H9 (cell line): Measurements from ENCODE around the gene GNAO1. TPM values are rescaled to one million over a fixed set of nuclear protein-coding genes. Genes with fewer than 3 reads are reported as not detected.

Experiments
- DNase-seq: peaks from one replicate; pipeline ENCODE4 v3.0.0-alpha.2; 2017
- H2AFZ ChIP-seq: one replicate; pipeline ENCODE4 v1.6.1; 2013; ENCODE audit warnings: mild to moderate bottlenecking, low read length, control low read depth, moderate library complexity
- H2AK5ac ChIP-seq: 2 replicates; pipeline ENCODE4 v1.6.1; 2013; ENCODE audit warnings: low read length, control low read depth, mixed read lengths; ENCODE audit not compliant: insufficient read length
- H2BK120ac ChIP-seq: one replicate; pipeline ENCODE4 v1.6.1; 2013; ENCODE audit warnings: low read depth, mild to moderate bottlenecking, low read length, control low read depth, inconsistent platforms; ENCODE audit not compliant: poor library complexity, severe bottlenecking
- H2BK12ac ChIP-seq: 2 replicates; pipeline ENCODE4 v1.6.1; 2013; ENCODE audit warnings: low read length, control low read depth, mixed read lengths, low read depth; ENCODE audit not compliant: insufficient read length
- H2BK15ac ChIP-seq: 2 replicates; pipeline ENCODE4 v1.6.1; 2013; ENCODE audit warnings: low read depth, low read length, control low read depth
- H2BK20ac ChIP-seq: one replicate; pipeline ENCODE4 v1.6.1; 2013; ENCODE audit warnings: low read depth, mild to moderate bottlenecking, low read length, control low read depth, inconsistent platforms; ENCODE audit not compliant: poor library complexity, severe bottlenecking
- H2BK5ac ChIP-seq: 2 replicates; pipeline ENCODE4 v1.6.1; 2013; ENCODE audit warnings: low read length, control low read depth, mixed read lengths; ENCODE audit not compliant: insufficient read length
- H3K14ac ChIP-seq: 2 replicates; pipeline ENCODE4 v1.6.1; 2013; ENCODE audit warnings: low read length, control low read depth; ENCODE audit not compliant: insufficient read depth
- H3K18ac ChIP-seq: 2 replicates; pipeline ENCODE4 v1.6.1; 2013; ENCODE audit warnings: low read depth, mild to moderate bottlenecking, mixed read lengths, low read length, control low read depth; ENCODE audit not compliant: insufficient read length
- H3K23ac ChIP-seq: 2 replicates; pipeline ENCODE4 v1.6.1; 2013; ENCODE audit warnings: low read length, control low read depth, mixed read lengths, low read depth; ENCODE audit not compliant: insufficient read length
- H3K23me2 ChIP-seq: 2 replicates; pipeline ENCODE4 v1.6.1; 2013; ENCODE audit warnings: low read depth, mild to moderate bottlenecking, mixed read lengths, low read length, control low read depth; ENCODE audit not compliant: insufficient read length, poor library complexity, severe bottlenecking
- H3K27ac ChIP-seq: 2 replicates; pipeline ENCODE4 v1.5.1; 2013; ENCODE audit warnings: low read length, control low read depth, mixed read lengths, low read depth; ENCODE audit not compliant: insufficient read length
- H3K27me3 ChIP-seq: 2 replicates; pipeline ENCODE4 v1.6.1; 2013; ENCODE audit warnings: low read length, control low read depth, inconsistent platforms; ENCODE audit not compliant: insufficient read depth
- H3K4ac ChIP-seq: 2 replicates; pipeline ENCODE4 v1.6.1; 2013; ENCODE audit warnings: low read depth, mild to moderate bottlenecking, control low read depth, inconsistent platforms, low read length, moderate library complexity
- H3K4me1 ChIP-seq: 2 replicates; pipeline ENCODE4 v1.6.1; 2013; ENCODE audit warnings: low read length, control low read depth, inconsistent platforms; ENCODE audit not compliant: insufficient read depth
- H3K4me2 ChIP-seq: 2 replicates; pipeline ENCODE4 v1.6.1; 2013; ENCODE audit warnings: low read length, control low read depth, mixed read lengths; ENCODE audit not compliant: insufficient read length, insufficient read depth
- H3K56ac ChIP-seq: 2 replicates; pipeline ENCODE4 v1.6.1; 2013; ENCODE audit warnings: low read depth, mild to moderate bottlenecking, mixed read lengths, low read length, control low read depth; ENCODE audit not compliant: insufficient read length
- H3K79me1 ChIP-seq: 2 replicates; pipeline ENCODE4 v1.6.1; 2013; ENCODE audit warnings: low read depth, mild to moderate bottlenecking, moderate library complexity, low read length, control low read depth, inconsistent platforms; ENCODE audit not compliant: insufficient read depth, poor library complexity, severe bottlenecking
- H3K79me2 ChIP-seq: 2 replicates; pipeline ENCODE4 v1.6.1; 2013; ENCODE audit warnings: low read length, control low read depth, inconsistent platforms; ENCODE audit not compliant: insufficient read depth
- H3K9ac ChIP-seq: 2 replicates; pipeline ENCODE4 v1.6.1; 2013; ENCODE audit warnings: low read length, control low read depth, mixed read lengths; ENCODE audit not compliant: insufficient read length; ENCODE audit errors: extremely low read depth
- H3K9me3 ChIP-seq: one replicate; pipeline ENCODE4 v1.6.1; 2013; ENCODE audit warnings: low read depth, low read length, inconsistent platforms; ENCODE audit not compliant: control insufficient read depth
- H3T11ph ChIP-seq: one replicate; pipeline ENCODE4 v1.6.1; 2013; ENCODE audit warnings: mild to moderate bottlenecking, low read length, control low read depth, inconsistent platforms
- H4K20me1 ChIP-seq: one replicate; pipeline ENCODE4 v1.6.1; 2013; ENCODE audit not compliant: control insufficient read depth, insufficient read length, insufficient read depth
- H4K5ac ChIP-seq: 2 replicates; pipeline ENCODE4 v1.6.1; 2013; ENCODE audit warnings: low read depth, mild to moderate bottlenecking, mixed read lengths, low read length, control low read depth; ENCODE audit not compliant: insufficient read length
- H4K8ac ChIP-seq: replicated peaks from 2 replicates; pipeline ENCODE4 v1.6.1; 2013; ENCODE audit warnings: low read length, control low read depth, mixed read lengths, low read depth; ENCODE audit not compliant: insufficient read length
- H4K91ac ChIP-seq: 2 replicates; pipeline ENCODE4 v1.6.1; 2013; ENCODE audit warnings: low read depth, mild to moderate bottlenecking, moderate library complexity, mixed read lengths, low read length, control low read depth; ENCODE audit not compliant: insufficient read length
- H3K27ac Mint-ChIP-seq, 3 experiments: 2 replicates in 2 of 3; 3 replicates in 1 of 3; pipeline ENCODE4 v1.8.0; 2020 to 2021; ENCODE audit warnings: mixed read lengths in 3 of 3, mild to moderate bottlenecking in 1 of 3, moderate library complexity in 1 of 3
- H3K27me3 Mint-ChIP-seq: 2 replicates; pipeline ENCODE4 v1.8.0; 2021; ENCODE audit warnings: low read depth, mild to moderate bottlenecking, moderate library complexity, mixed read lengths
- H3K36me3 Mint-ChIP-seq, 3 experiments: 2 replicates in 2 of 3; 3 replicates in 1 of 3; pipeline ENCODE4 v1.8.0; 2020 to 2021; ENCODE audit warnings: low read depth in 3 of 3, mixed read lengths in 3 of 3; ENCODE audit not compliant: insufficient read depth in 1 of 3
- H3K4me1 Mint-ChIP-seq, 2 experiments: 2 replicates each; pipeline ENCODE4 v1.8.0; 2020; ENCODE audit warnings: mixed read lengths in 2 of 2
- H3K4me3 Mint-ChIP-seq, 2 experiments: 2 replicates in 1 of 2; 3 replicates in 1 of 2; pipeline ENCODE4 v1.8.0; 2020 to 2021; ENCODE audit warnings: mild to moderate bottlenecking in 2 of 2, mixed read lengths in 2 of 2, moderate library complexity in 1 of 2
- H3K9me3 Mint-ChIP-seq, 2 experiments: 2 replicates in 1 of 2; 3 replicates in 1 of 2; pipeline ENCODE4 v1.8.0; 2020; ENCODE audit warnings: mild to moderate bottlenecking in 2 of 2, mixed read lengths in 2 of 2, moderate library complexity in 1 of 2
- WGBS: extraction: QIAGEN DNeasy Blood & Tissue Kit; methylation state at CpG from one replicate; pipeline ENCODE4 v1.1.7; 2013; ENCODE audit warnings: missing lambda C conversion rate, low lambda C conversion rate, mixed read lengths; ENCODE audit not compliant: insufficient read length; ENCODE audit errors: extremely low coverage; 5-methylcytosine and 5-hydroxymethylcytosine counted together
- total RNA-seq: library from RNA; stranded (reverse); gene quantifications from 2 replicates; pipeline ENCODE4 v1.2.1, GENCODE V29; 2021
- TF ChIP-seq, protein P1 (sequence below): fragments of 200-600 bp; sonication (generic); conservative IDR thresholded peaks from 3 replicates; pipeline ENCODE4 v1.8.0; 2021; ENCODE audit warnings: antibody characterized with exemption, mild to moderate bottlenecking

GNAO1 gene
- total RNA-seq, 1 experiment from 2014 or later = 16.9 TPM

DNA sequence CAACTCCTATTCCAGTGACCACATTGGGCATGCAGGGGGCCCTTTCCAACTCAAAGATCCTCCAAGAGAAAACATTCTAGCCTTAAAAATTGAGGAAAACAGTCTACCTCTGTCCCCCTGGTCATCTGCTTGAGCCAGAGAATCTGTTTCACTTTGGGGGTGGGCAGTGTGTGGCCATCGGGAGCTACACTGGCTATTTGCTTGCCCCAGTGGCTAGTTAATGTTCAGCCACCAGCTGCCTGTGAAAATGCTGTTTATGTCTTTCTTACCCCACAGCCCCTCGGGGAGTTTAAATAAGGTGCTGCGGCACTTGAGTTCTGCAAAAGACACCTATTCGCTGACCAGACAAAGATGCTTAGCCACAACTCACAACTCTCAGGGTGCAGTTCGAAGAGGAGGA is 43.4 kb downstream of the GNAO1 start:
- no peak overlapping the region for H3K23ac ChIP-seq
- no peak overlapping the region for H4K91ac ChIP-seq
- H4K5ac ChIP-seq = no peak overlapping the region
- H3K9me3 ChIP-seq = no peaks in the 10 kb centered on the region
- TF ChIP-seq, protein P1, sequence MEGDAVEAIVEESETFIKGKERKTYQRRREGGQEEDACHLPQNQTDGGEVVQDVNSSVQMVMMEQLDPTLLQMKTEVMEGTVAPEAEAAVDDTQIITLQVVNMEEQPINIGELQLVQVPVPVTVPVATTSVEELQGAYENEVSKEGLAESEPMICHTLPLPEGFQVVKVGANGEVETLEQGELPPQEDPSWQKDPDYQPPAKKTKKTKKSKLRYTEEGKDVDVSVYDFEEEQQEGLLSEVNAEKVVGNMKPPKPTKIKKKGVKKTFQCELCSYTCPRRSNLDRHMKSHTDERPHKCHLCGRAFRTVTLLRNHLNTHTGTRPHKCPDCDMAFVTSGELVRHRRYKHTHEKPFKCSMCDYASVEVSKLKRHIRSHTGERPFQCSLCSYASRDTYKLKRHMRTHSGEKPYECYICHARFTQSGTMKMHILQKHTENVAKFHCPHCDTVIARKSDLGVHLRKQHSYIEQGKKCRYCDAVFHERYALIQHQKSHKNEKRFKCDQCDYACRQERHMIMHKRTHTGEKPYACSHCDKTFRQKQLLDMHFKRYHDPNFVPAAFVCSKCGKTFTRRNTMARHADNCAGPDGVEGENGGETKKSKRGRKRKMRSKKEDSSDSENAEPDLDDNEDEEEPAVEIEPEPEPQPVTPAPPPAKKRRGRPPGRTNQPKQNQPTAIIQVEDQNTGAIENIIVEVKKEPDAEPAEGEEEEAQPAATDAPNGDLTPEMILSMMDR = no peak
- H3T11ph ChIP-seq = no peak overlapping the region
- no peak overlapping the region for H3K4ac ChIP-seq
- no peak overlapping the region for H3K27ac ChIP-seq
- H3K14ac ChIP-seq = no peak overlapping the region
- no CpG with 5 or more reads among the region's 5 CpGs for WGBS
- H3K79me2 ChIP-seq = no peaks in the 10 kb centered on the region
- no peaks in the 10 kb centered on the region for H4K20me1 ChIP-seq
- no peak overlapping the region for H2BK15ac ChIP-seq
- H3K23me2 ChIP-seq = no peaks in the 10 kb centered on the region
- no peak overlapping the region for H3K18ac ChIP-seq
- no peak overlapping the region for H2AK5ac ChIP-seq
- H3K79me1 ChIP-seq = no peaks in the 10 kb centered on the region
- Mint-ChIP-seq H3K27ac (no peak overlapping the region), H3K36me3 (no peaks in the 10 kb centered on the region), H3K9me3 (no peaks in the 10 kb centered on the region), H3K27me3 (no peaks in the 10 kb centered on the region), H3K4me3 (no peak overlapping the region), H3K4me1 (peaks cover 19 to 26% of the 10 kb centered on the region in 2 experiments)
- H3K4me2 ChIP-seq = no peak overlapping the region
- no peak overlapping the region for H3K9ac ChIP-seq
- no peak overlapping the region for H4K8ac ChIP-seq
- no peak overlapping the region for H2BK120ac ChIP-seq
- H2BK5ac ChIP-seq = no peak overlapping the region
- H3K4me1 ChIP-seq = peaks cover 3% of the 10 kb centered on the region; the same call in 1 of the 2 replicates
- no peak overlapping the region for H2BK12ac ChIP-seq
- H2BK20ac ChIP-seq = no peak overlapping the region
- no peak overlapping the region for H2AFZ ChIP-seq
- no peaks in the 10 kb centered on the region for H3K27me3 ChIP-seq
- DNase-seq = no peak
- no peak overlapping the region for H3K56ac ChIP-seq
